Stimulated activated CD8-positive, alpha-beta memory T cell treated with anti-CD3 and anti-CD28 coated beads, Interleukin-7, amount 100 ng/mL, for 24 hours (primary cell): ENCODE data around the gene NIM1K.
"Not testable (repeated sequence)": the region's sequence is repeated elsewhere in the genome, so short reads cannot be mapped to it uniquely, and the experiment has no call there.

Source experiments
- DNase-seq: peaks from one replicate; pipeline ENCODE4 v3.0.0-alpha.2; 2020; ENCODE audit warnings: low read depth

Gene NIM1K

GRCh38 chr5:43281840-43282658 lies 90.0 kb downstream of the NIM1K start:
- no peak for DNase-seq

GRCh38 chr5:43286623-43287022 lies 94.6 kb downstream of the NIM1K start:
- DNase-seq, result no peak

DNA sequence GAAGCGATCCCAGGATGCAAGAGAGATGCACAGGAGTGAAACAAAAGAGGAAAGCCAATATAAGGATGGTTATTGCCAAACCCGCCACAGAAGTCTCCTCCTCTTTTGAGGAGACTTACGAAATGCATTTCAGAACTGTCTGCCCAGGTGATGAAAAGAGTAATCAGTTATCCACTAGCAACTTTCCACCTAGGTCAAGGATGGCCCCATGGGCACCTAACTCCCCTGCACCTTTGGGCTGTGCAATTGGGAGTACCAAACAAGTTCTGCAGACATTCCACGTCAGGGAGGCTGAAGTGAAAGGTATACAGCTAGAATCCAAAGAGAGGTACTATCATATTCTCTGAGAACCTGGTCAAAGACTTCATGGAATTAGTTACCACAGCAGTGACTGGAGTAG lies 95.5 kb downstream of the NIM1K start:
- no peak for DNase-seq

DNA sequence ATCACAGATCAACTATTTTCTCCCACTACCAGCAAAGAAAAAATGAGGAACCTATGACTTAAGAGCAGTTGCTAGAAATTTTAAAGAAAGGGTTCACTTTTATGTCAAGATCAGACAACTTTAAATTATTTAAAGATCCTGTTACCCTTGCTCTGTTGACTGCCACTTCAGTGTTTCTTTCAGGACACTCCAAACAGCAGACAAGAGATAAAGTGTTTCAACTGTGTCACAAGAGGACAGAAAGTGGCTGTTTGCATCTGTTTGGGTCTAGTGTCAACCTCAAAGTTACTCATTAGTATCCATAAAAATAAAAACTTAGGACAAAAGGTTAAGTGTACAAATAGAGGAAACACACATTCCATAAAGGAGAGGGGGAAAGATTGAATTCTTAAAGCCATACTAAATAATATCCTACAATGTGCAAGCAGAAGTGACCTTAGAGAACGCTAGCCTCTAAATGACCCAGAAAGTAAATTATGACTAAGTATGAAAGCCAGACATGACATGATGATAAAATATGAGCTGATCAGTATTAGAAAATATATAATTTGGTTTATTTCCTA lies 96.3 kb downstream of the NIM1K start:
- no peak for DNase-seq

- DNase-seq, result no peak
These were observed 98.7 kb downstream of the NIM1K start for GRCh38 chr5:43290726-43291125.

DNA sequence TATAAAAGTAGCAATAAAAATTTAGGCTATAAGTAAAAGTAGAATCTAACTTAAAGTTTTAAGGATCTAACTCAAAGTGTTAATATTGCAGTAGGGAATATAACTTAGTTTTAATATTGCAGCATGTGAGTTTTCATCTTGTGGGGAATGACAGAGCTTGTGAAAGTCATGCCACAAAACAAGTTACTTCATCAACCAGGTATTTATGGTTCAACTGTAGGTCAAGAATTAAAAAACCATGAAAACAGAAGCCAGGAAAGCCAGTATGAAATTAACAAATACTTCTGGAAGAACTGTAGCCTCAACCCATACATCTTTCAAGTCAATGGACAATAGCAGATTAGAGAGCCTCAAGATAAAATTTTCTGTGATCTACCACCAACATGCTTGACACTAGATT lies 102.2 kb downstream of the NIM1K start:
- no peak for DNase-seq

DNA sequence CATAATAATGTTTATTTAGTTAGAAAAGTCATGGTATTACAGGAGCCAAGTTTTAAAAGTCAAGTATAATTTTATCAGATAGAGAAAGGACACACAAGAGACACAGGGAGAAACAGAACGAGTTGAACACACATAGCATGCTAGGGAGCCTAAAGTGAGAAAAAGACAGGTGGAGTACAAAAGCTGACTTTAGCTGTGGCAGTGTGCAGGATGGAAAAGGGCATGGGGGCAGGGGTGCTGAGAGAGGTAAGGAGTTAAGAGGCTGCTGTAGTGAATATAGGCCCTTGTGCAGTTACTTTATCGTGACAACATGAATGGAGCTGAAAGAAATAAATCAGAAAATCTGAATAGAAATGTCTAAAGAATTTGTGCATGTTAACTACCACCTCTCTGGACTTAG lies 103.2 kb downstream of the NIM1K start:
- DNase-seq, result no peak

GRCh38 chr5:43296835-43297234 lies 104.8 kb downstream of the NIM1K start:
- no peak for DNase-seq

- DNase-seq, result no peak
These were observed 106.4 kb downstream of the NIM1K start for GRCh38 chr5:43298443-43298842.

DNA sequence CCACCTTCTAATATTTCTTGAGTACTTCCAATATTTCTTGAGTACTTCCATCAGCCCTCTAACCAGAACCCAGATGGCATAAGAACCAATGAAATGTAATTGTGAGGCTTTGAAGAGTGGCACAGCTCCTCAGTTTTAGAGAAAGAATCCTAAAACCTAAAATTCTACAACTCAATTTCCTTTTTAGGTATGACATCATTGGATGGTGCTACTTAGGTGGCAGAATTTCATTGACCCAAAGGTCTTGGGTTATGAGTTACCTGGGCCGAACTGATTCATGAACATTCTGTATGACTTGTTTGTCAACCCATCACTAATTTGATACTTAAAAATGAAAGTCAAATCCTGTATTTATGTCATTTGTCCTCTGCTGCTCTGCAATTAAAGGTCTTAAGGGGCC lies 108.1 kb downstream of the NIM1K start:
- DNase-seq, result no peak

GRCh38 chr5:43301653-43302091 lies 109.6 kb downstream of the NIM1K start:
- no peak for DNase-seq

DNA sequence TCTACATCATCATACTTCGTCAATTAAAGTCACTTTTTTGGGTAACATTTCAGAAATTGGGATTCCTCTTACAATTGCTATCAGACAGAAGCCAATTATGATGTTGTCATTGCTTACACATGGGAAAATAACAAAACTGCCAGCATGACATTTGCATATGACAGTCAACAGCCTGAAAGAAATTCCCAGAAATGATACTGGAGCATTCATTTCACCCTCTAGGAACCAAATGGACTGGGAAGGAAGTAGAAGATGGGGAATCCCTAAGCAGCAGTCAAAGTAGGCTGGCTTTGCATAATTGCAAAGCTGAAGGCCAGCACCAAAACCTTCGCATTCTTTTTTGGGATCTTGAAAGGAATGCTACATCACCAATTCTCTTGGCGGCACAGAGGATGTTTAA lies 110.5 kb downstream of the NIM1K start:
- no peak for DNase-seq

- DNase-seq, result no peak
These were observed 111.2 kb downstream of the NIM1K start for GRCh38 chr5:43303242-43303641.

DNA sequence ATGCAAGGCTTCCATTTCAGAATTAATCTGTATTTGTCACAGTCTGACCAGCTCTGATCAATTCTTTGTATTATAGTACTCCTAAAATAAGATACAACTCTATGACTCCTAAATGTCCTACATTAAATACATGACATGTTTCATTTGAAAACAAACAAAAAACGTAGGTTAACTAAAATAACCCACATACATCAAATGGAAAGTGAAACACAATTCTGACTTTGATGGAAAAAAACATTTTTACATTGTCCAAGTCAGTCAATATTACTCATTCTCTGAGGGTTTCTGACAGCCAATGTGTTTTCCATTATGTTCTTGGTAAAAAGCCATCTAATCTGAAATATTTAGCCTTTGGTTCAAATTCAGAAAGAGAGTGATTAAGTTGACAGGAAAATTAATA lies 112.5 kb downstream of the NIM1K start:
- no peak for DNase-seq

GRCh38 chr5:43305948-43306565 lies 114.0 kb downstream of the NIM1K start:
- no peak for DNase-seq

- DNase-seq, result not testable (repeated sequence)
These were observed 114.9 kb downstream of the NIM1K start for GRCh38 chr5:43306954-43307353.

DNA sequence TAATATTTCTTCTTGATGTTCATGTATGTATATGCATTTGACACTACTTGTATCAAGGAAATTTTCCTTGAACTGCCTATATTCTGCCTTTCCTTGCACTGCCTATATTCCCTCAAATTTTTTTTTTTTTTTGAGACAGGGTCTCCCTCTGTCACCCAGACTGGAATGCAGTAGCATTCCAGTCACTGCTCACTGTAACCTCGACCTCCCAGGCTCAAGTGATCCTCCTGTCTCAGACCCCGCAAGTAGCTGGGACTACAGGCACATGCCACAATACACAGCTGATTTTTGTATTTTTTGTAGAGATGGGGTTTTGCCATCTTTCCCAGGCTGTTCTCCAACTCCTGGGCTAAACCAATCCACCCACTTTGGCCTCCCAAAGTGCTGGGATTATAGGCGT lies 117.1 kb downstream of the NIM1K start:
- no peak for DNase-seq

- DNase-seq, result no peak
These were observed 117.6 kb downstream of the NIM1K start for GRCh38 chr5:43309637-43310036.

GRCh38 chr5:43312076-43312661 lies 120.1 kb downstream of the NIM1K start:
- DNase-seq, result no peak

GRCh38 chr5:43312699-43313034 lies 120.6 kb downstream of the NIM1K start:
- no peak for DNase-seq

DNA sequence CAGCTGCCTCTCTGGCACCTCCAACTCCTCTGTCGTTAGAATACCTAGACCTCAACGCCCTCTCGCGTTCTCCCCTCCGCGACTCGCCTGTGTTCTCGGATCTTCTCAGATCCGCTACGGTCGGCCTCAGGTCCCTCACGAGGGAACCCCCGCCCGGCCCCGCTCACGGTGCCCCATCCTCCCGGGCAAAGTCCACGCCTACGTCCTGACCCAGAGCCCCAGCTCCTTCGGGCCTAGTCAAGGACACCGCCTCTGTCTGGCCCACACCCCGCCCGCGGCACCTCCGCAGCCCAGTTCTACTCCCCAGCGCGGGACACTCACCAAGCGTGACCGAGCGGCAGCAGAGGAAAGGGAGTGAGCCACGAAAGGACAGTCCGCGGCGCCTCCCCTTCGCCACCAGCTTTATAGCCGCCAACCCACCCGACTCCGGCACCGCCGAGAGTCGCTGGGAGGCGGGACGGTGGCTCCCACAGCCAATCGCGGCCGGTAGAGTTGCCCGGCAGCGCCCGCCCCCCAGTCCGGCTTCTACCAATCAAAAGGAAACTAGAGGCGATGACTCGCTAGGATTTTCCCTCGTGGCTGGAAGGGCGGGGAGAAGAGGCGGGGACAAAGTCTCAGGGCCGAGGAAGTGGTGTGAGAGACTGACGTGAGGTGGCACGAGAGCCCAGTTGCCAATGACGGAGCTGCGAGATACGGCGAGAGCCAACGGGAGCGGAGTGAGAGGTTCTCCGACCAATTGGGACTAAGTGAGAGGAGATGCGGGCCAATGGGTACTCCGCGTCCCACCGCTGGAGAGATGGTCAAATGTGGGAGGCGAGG lies 121.2 kb downstream of the NIM1K start, which contains the start of gene HMGCS1:
Gene HMGCS1 (minus strand): TSS at position 378 of the 819 bp plus-strand sequence. CDS start 14,447 bp downstream, outside the sequence.
- DNase-seq, result peak; percentile 93

- no peak for DNase-seq
These were observed 121.9 kb downstream of the NIM1K start for GRCh38 chr5:43313854-43314457.
